Stimulated activated CD8-positive, alpha-beta memory T cell treated with anti-CD3 and anti-CD28 coated beads, Interleukin-4, amount 100 ng/mL, for 48 hours (primary cell): ENCODE data around the gene SRSF4.
"Not testable (repeated sequence)": the region's sequence is repeated elsewhere in the genome, so short reads cannot be mapped to it uniquely, and the experiment has no call there.

ENCODE experiments used
- DNase-seq: peaks from one replicate; pipeline ENCODE4 v3.0.0-alpha.2; 2020

SRSF4 gene

GRCh38 chr1:29162476-29163138, 19.1 kb downstream of the SRSF4 start:
- no peak for DNase-seq

GRCh38 chr1:29162025-29162424, 19.7 kb downstream of the SRSF4 start:
- no peak for DNase-seq

- DNase-seq = no peak
Measured at GRCh38 chr1:29159773-29160172, 21.9 kb downstream of the SRSF4 start.

- no peak for DNase-seq
Measured at GRCh38 chr1:29157269-29157601, 24.5 kb downstream of the SRSF4 start.

- no peak for DNase-seq
Measured at GRCh38 chr1:29156543-29157268, 25.0 kb downstream of the SRSF4 start.

GRCh38 chr1:29152046-29152805, 29.5 kb downstream of the SRSF4 start:
- DNase-seq = no peak

GRCh38 chr1:29150346-29150745, 31.4 kb downstream of the SRSF4 start:
- DNase-seq = not testable (repeated sequence)

- no peak for DNase-seq
Measured at GRCh38 chr1:29148656-29149491, 32.8 kb downstream of the SRSF4 start.

GRCh38 chr1:29145739-29146437, 35.8 kb downstream of the SRSF4 start:
- no peak for DNase-seq

- DNase-seq = no peak
Measured at GRCh38 chr1:29144178-29144577, 37.5 kb downstream of the SRSF4 start.

- no peak for DNase-seq
Measured at GRCh38 chr1:29142714-29143113, 39.0 kb downstream of the SRSF4 start.

- no peak for DNase-seq
Measured at GRCh38 chr1:29136391-29136915, 45.2 kb downstream of the SRSF4 start.

- no peak for DNase-seq
Measured at GRCh38 chr1:29134695-29135028, 47.0 kb downstream of the SRSF4 start.

GRCh38 chr1:29133861-29134694, 47.6 kb downstream of the SRSF4 start:
- DNase-seq = no peak

- not testable (repeated sequence) for DNase-seq
Measured at GRCh38 chr1:29131056-29131455, 50.6 kb downstream of the SRSF4 start.

- DNase-seq = no peak
Measured at GRCh38 chr1:29129916-29130315, 51.8 kb downstream of the SRSF4 start.

GRCh38 chr1:29128739-29129138, 53.0 kb downstream of the SRSF4 start:
- no peak for DNase-seq

GRCh38 chr1:29126198-29126597, 55.5 kb downstream of the SRSF4 start:
- no peak for DNase-seq

GRCh38 chr1:29125788-29126187, 55.9 kb downstream of the SRSF4 start:
- no peak for DNase-seq

GRCh38 chr1:29125237-29125641, 56.5 kb downstream of the SRSF4 start:
- DNase-seq = no peak
